Endothelial cell of umbilical vein (primary cell): ENCODE results near the gene UBL5. TPM values are rescaled to one million over a fixed set of nuclear protein-coding genes. Genes with fewer than 3 reads are reported as not detected.
"Not testable (repeated sequence)": the region's sequence is repeated elsewhere in the genome, so short reads cannot be mapped to it uniquely, and the experiment has no call there.

Source experiments
- BruUV-seq: library from RNA; stranded (reverse); fragments of 400-500 nt; replicated peaks from 2 replicates; lab custom pipeline; 2021; lab: Mats Ljungman, UMichigan
- CTCF ChIA-PET: fragments of 300-600, 350-600 bp; sonication (Branson Sonifier 250); formaldehyde crosslinking; loops from one replicate; lab custom pipeline; 2021; ENCODE audit warnings: antibody characterized with exemption, inconsistent platforms; lab: Charles Lee
- POLR2A ChIA-PET: fragments of 300-600, 350-600 bp; sonication (Branson Sonifier 250); formaldehyde crosslinking; loops from one replicate; lab custom pipeline; 2021; ENCODE audit warnings: antibody characterized with exemption, inconsistent platforms; lab: Charles Lee
- DNase-seq: peaks from one replicate; pipeline ENCODE4 v3.0.0-alpha.2; 2011; ENCODE audit warnings: low read depth, low spot score
- FAIRE-seq: peaks from 2 replicates; lab custom pipeline; 2011; peaks lifted over from hg19 to GRCh38; lab: Jason Lieb, UNC
- H2AFZ ChIP-seq: 2 replicates; pipeline ENCODE4 v1.6.0; 2012; ENCODE audit warnings: low read depth, low read length, control low read depth, inconsistent platforms
- H3K27ac ChIP-seq: 2 replicates; pipeline ENCODE4 v1.5.1; 2011; ENCODE audit warnings: low read depth, mild to moderate bottlenecking, control low read depth, low read length, moderate library complexity; ENCODE audit not compliant: insufficient read depth
- H3K27me3 ChIP-seq, 2 experiments: 2 replicates each; pipeline versions ENCODE4 v1.6.0 to v1.6.1; 2011; ENCODE audit warnings: low read length in 2 of 2, mixed read lengths in 1 of 2; ENCODE audit not compliant: control insufficient read depth in 2 of 2, insufficient read depth in 2 of 2
- H3K36me3 ChIP-seq, 2 experiments: 2 replicates in 1 of 2; 3 replicates in 1 of 2; pipeline ENCODE4 v1.5.1; 2011; ENCODE audit warnings: low read length in 2 of 2, mild to moderate bottlenecking in 1 of 2, moderate library complexity in 1 of 2; ENCODE audit not compliant: control insufficient read depth in 2 of 2, insufficient read depth in 2 of 2; ENCODE audit errors: extremely low read depth in 1 of 2
- H3K4me1 ChIP-seq: 3 replicates; pipeline ENCODE4 v1.5.1; 2011; ENCODE audit warnings: mild to moderate bottlenecking, low read length; ENCODE audit not compliant: control insufficient read depth, insufficient read depth; ENCODE audit errors: extremely low read depth
- H3K4me2 ChIP-seq: 2 replicates; pipeline ENCODE4 v1.6.1; 2011; ENCODE audit warnings: low read length, control low read depth, mixed read lengths; ENCODE audit not compliant: insufficient read depth
- H3K4me3 ChIP-seq, 3 experiments: fragments of 200-600 bp in 1 of 3; sonication (generic), shearing (Covaris generic) in 1 of 3; replicated peaks in 1 of 3; 2 replicates each; pipeline ENCODE4 v1.5.1; 2011 to 2016; ENCODE audit warnings: control low read depth in 3 of 3, low read length in 3 of 3, mild to moderate bottlenecking in 2 of 3, inconsistent platforms in 1 of 3, low read depth in 1 of 3, moderate library complexity in 1 of 3; ENCODE audit not compliant: insufficient read depth in 1 of 3
- H3K79me2 ChIP-seq: 2 replicates; pipeline ENCODE4 v1.6.0; 2012; ENCODE audit warnings: low read length, inconsistent platforms; ENCODE audit not compliant: control insufficient read depth, insufficient read depth
- H3K9ac ChIP-seq: replicated peaks from 2 replicates; pipeline ENCODE3; 2011; ENCODE audit warnings: low read length, control low read depth; ENCODE audit not compliant: insufficient read depth; ENCODE audit errors: extremely low read depth
- H3K9me1 ChIP-seq: replicated peaks from 3 replicates; pipeline ENCODE4 v1.6.0; 2011; ENCODE audit warnings: mild to moderate bottlenecking, low read length; ENCODE audit not compliant: control insufficient read depth, insufficient read depth; ENCODE audit errors: extremely low read depth
- H3K9me3 ChIP-seq: replicated peaks from 2 replicates; pipeline ENCODE4 v1.5.1; 2012; ENCODE audit warnings: low read length, inconsistent platforms; ENCODE audit not compliant: control insufficient read depth, insufficient read depth
- H4K20me1 ChIP-seq: replicated peaks from 2 replicates; pipeline ENCODE3; 2011; ENCODE audit warnings: mild to moderate bottlenecking, low read length; ENCODE audit not compliant: control insufficient read depth, insufficient read depth; ENCODE audit errors: extremely low read depth
- EZH2 ChIP-seq: IDR thresholded peaks from 2 replicates; pipeline ENCODE4 v1.6.1; 2012; ENCODE audit warnings: borderline replicate concordance, low read depth, mild to moderate bottlenecking, moderate library complexity, low read length, inconsistent platforms; ENCODE audit not compliant: severe bottlenecking
- FOS ChIP-seq: IDR thresholded peaks from 2 replicates; pipeline ENCODE4 v1.6.1; 2011; ENCODE audit warnings: mild to moderate bottlenecking, low read length, moderate library complexity, borderline replicate concordance; ENCODE audit not compliant: insufficient read depth
- GATA2 ChIP-seq: IDR thresholded peaks from 2 replicates; pipeline ENCODE4 v1.7.0; 2011; ENCODE audit warnings: low read depth, mild to moderate bottlenecking, moderate library complexity, mixed read lengths, low read length; ENCODE audit not compliant: insufficient read length, insufficient read depth
- JUN ChIP-seq: IDR thresholded peaks from 2 replicates; pipeline ENCODE4 v1.6.1; 2011; ENCODE audit warnings: borderline replicate concordance, low read depth; ENCODE audit not compliant: insufficient read length, insufficient read depth
- MYC ChIP-seq: IDR thresholded peaks from one replicate; pipeline ENCODE4 v1.6.1; 2011; ENCODE audit warnings: mild to moderate bottlenecking, low read depth, low read length
- POLR2A ChIP-seq: IDR thresholded peaks from 2 replicates; pipeline ENCODE4 v1.6.1; 2012; ENCODE audit warnings: low read depth, mild to moderate bottlenecking, control low read depth, low read length
- POLR2AphosphoS5 ChIP-seq: IDR thresholded peaks from 2 replicates; pipeline ENCODE4 v1.6.1; 2012; ENCODE audit warnings: low read depth, mild to moderate bottlenecking, control low read depth, low read length, moderate library complexity; ENCODE audit not compliant: insufficient read depth
- dilution Hi-C: fragments of 300-500 bp; cut with MboI; formaldehyde crosslinking; loops from one replicate; pipeline ENCODE4 v1.15.0; 2019; ENCODE audit warnings: low sequenced_read_pairs; ENCODE audit not compliant: extremely low pct_ligation_motif_present
- intact Hi-C: fragments of 100-400 bp; cut with micrococcal nuclease; formaldehyde crosslinking; loops from one replicate; pipeline ENCODE4 v1.10.0; 2022
- polyA plus RNA-seq, 4 experiments: library from polyadenylated mRNA; depleted of rRNA in 3 of 4; stranded (reverse) in 3 of 4; unstranded in 1 of 4; fragments of >200 nt; gene quantifications; 2 replicates each; pipeline versions ENCODE4 v1.2.1 to v1.2.3, GENCODE V29; 2011 to 2012; ENCODE audit warnings: missing spikeins in 1 of 4
- total RNA-seq: library from RNA; stranded (reverse); gene quantifications from 2 replicates; pipeline ENCODE4 v1.2.3, GENCODE V29; 2021
- TF ChIP-seq, protein P1 (sequence below), 2 donors: IDR thresholded peaks; 1 replicate in 1 of 2; 2 replicates in 1 of 2; pipeline ENCODE4 v1.5.1; 2011; ENCODE audit warnings: low read length in 2 of 2, mild to moderate bottlenecking in 2 of 2, moderate library complexity in 2 of 2, control low read depth in 1 of 2, inconsistent platforms in 1 of 2, low read depth in 1 of 2; ENCODE audit not compliant: insufficient read depth in 1 of 2; ENCODE audit errors: extremely low read depth in 1 of 2
- TF ChIP-seq, protein P2 (sequence below): IDR thresholded peaks from 2 replicates; pipeline ENCODE4 v1.6.1; 2011; ENCODE audit not compliant: insufficient read depth, insufficient read length

UBL5 gene
- total and polyA plus RNA-seq, 2 donors (not counting 3 experiments of a cell fraction or from before 2014, with no cell fraction given) = 351 to 1,226 TPM

DNA sequence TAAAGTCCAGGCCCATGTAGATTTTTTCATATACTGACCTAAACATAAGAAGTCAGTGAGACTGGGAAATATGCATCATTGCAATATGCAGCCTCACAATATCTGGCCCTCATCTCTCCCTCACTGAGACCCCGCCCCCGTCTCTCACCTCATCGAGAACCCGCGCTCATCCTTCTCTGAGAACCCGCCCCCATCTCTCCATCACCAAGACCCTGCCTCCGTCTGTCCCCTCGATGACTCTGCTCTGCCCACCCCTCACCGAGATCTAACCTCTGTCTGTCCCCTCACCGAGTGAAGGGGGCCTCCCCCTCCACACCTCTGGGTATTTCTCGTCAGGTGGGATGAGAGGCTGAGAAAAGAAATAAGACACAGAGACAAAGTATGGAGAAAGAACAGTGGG lies 38.7 kb upstream of the UBL5 start:
- no peaks in the 10 kb centered on the region for H3K36me3 ChIP-seq
- no peaks in the 10 kb centered on the region for H4K20me1 ChIP-seq
- peaks cover 4% of the 10 kb centered on the region for H3K4me1 ChIP-seq
- no peak overlapping the region for H3K27ac ChIP-seq
- no peaks in the 10 kb centered on the region for H3K9me1 ChIP-seq
- FAIRE-seq = no peak
- H3K9ac ChIP-seq = no peak overlapping the region
- H3K4me3 ChIP-seq = no peak overlapping the region
- BruUV-seq = no TSS peak
- DNase-seq = no peak
- H2AFZ ChIP-seq = no peak overlapping the region
- TF ChIP-seq GATA2 (no peak), JUN (no peak), POLR2A (no peak), POLR2AphosphoS5 (no peak), FOS (no peak), MYC (no peak), EZH2 (no peak)
- TF ChIP-seq, protein P1, sequence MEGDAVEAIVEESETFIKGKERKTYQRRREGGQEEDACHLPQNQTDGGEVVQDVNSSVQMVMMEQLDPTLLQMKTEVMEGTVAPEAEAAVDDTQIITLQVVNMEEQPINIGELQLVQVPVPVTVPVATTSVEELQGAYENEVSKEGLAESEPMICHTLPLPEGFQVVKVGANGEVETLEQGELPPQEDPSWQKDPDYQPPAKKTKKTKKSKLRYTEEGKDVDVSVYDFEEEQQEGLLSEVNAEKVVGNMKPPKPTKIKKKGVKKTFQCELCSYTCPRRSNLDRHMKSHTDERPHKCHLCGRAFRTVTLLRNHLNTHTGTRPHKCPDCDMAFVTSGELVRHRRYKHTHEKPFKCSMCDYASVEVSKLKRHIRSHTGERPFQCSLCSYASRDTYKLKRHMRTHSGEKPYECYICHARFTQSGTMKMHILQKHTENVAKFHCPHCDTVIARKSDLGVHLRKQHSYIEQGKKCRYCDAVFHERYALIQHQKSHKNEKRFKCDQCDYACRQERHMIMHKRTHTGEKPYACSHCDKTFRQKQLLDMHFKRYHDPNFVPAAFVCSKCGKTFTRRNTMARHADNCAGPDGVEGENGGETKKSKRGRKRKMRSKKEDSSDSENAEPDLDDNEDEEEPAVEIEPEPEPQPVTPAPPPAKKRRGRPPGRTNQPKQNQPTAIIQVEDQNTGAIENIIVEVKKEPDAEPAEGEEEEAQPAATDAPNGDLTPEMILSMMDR (IDR thresholded peaks at IDR 0.05; ENCODE audit: extremely low read depth in 1 of 2, insufficient read depth in 1 of 2, low read depth in 1 of 2, low read length in 2 of 2) = no peak
- TF ChIP-seq, protein P2, sequence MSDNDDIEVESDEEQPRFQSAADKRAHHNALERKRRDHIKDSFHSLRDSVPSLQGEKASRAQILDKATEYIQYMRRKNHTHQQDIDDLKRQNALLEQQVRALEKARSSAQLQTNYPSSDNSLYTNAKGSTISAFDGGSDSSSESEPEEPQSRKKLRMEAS = no peak
- intact Hi-C loops = no loop called here
- ChIA-PET POLR2A (no interaction called here), CTCF (interaction anchor here (0.6 kb wide), 1 partner anchor 161 kb away, joined by 3 read pairs; no protein-coding TSS in a partner anchor)
- dilution Hi-C loops = no loop called here
- H3K9me3 ChIP-seq = no peaks in the 10 kb centered on the region
- H3K79me2 ChIP-seq = no peaks in the 10 kb centered on the region
- H3K27me3 ChIP-seq = no peaks in the 10 kb centered on the region
- no peak overlapping the region for H3K4me2 ChIP-seq

DNA sequence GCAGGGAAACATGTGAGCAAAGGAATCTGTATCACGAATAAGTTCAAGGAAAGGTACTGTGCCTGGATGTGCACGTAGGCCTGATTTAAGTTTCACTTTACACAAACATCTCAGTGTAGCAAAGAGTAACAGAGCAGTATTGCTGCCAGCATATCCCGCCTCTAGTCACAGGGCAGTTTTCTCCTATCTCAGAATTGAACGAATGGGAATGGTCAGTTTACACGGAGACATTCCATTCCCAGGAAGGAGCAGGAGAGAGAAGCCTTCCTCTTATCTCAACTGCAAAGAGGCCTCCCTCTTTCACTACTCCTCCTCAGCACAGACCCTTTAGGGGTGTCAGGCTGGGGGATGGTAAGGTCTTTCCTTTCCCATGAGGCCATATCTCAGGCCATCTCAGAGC lies 38.1 kb upstream of the UBL5 start:
- H4K20me1 ChIP-seq, H3K36me3 ChIP-seq, FAIRE-seq, H3K27ac ChIP-seq, H2AFZ ChIP-seq, H3K79me2 ChIP-seq, intact Hi-C loops, dilution Hi-C loops, H3K4me3 ChIP-seq, H3K9ac ChIP-seq, H3K4me2 ChIP-seq, POLR2A ChIA-PET, DNase-seq, H3K9me1 ChIP-seq, CTCF ChIA-PET, BruUV-seq, H3K4me1 ChIP-seq, H3K27me3 ChIP-seq, H3K9me3 ChIP-seq: not testable (repeated sequence)

DNA sequence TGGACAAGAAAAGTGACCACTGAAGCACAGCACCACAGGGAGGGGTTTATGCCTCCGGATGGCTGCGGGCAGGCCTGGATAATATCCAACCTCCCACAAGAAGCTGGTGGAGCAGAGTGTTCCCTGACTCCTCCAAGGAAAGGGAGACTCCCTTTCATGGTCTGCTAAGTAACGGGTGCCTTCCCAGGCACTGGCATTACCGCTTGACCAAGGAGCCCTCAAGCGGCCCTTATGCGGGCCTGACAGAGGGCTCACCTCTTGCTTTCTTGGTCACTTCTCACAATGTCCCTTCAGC lies 36.7 kb upstream of the UBL5 start:
- dilution Hi-C loops = loop anchor here (10.0 kb wide), 1 partner anchor 166 kb away; the partner anchor contains the start of gene ZNF561
- H3K4me1 ChIP-seq, H3K4me2 ChIP-seq, BruUV-seq, H3K9ac ChIP-seq, DNase-seq, POLR2A ChIA-PET, FAIRE-seq, H4K20me1 ChIP-seq, H3K36me3 ChIP-seq, H3K79me2 ChIP-seq, H3K9me1 ChIP-seq, H3K27me3 ChIP-seq, H3K9me3 ChIP-seq, H3K27ac ChIP-seq, H3K4me3 ChIP-seq, H2AFZ ChIP-seq: not testable (repeated sequence)
- CTCF ChIA-PET = interaction anchor here (0.9 to 1.4 kb wide), 3 partner anchors 163 to 586 kb away, joined by 3 to 8 read pairs (median 6); no protein-coding TSS in a partner anchor
- intact Hi-C loops = loop anchor here (1.0 kb wide), 1 partner anchor 166 kb away; no protein-coding TSS in a partner anchor
